GM23248 (cell line): Measurements from ENCODE around the gene TNFAIP1.

Source experiments
- EZH2 ChIP-seq: fragments of 200-600 bp; sonication (generic); IDR thresholded peaks from 2 replicates; pipeline ENCODE4 v1.6.1; 2018; ENCODE audit warnings: antibody characterized with exemption, mild to moderate bottlenecking; ENCODE audit not compliant: insufficient read depth, poor library complexity, severe bottlenecking
- EZH2phosphoT487 ChIP-seq: fragments of 200-600 bp; sonication (generic); IDR thresholded peaks from 2 replicates; pipeline ENCODE4 v1.6.1; 2018; ENCODE audit warnings: antibody characterized with exemption, moderate library complexity, mild to moderate bottlenecking, low read depth; ENCODE audit not compliant: insufficient read depth

GRCh38 chr17:28339431-28339830 is 3.9 kb downstream of the TNFAIP1 start:
- TF ChIP-seq EZH2phosphoT487: no peak
- no peak for TF ChIP-seq EZH2
